ENCODE measurements around the gene TMEM154. TPM values are rescaled to one million over a fixed set of nuclear protein-coding genes. Genes with fewer than 3 reads are reported as not detected.

TMEM154 gene
- total and polyA plus RNA-seq, 3 donors from 2014 or later = 0.56 to 0.63 (median 0.57) TPM

DNA sequence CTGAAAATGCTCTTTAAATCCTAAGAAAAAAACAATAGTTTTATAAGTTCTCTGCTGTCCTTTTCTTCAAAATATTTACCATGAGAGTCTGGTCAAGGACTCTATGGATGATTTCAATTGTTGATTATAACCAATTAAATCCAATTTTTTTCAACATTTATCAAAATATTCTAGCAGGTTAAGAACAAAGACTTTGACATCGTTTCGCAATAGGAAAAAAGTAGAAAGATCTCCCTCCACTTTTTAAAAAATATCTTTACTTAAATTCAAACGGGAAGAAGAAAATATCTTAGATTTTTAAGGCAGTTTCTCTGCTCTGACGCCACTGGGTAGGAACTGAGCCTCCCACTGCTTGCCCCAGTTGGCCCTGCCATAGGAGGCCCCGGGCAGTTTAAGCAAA lies 44.7 kb upstream of the TMEM154 start:
- H3K27ac ChIP-seq = no peak overlapping the region
- H3K4me3 ChIP-seq = no peak overlapping the region
- 71 to 75% methylated on average over 5 of the region's 5 CpGs for WGBS, 2 donors
- no peaks in the 10 kb centered on the region for H3K27me3 ChIP-seq
- no peaks in the 10 kb centered on the region for H3K9me3 ChIP-seq
- intact Hi-C loops (cut with DNase I; ENCODE audit: low total_unique reads) = no loop called here
- no peak for TF ChIP-seq CTCF (IDR thresholded peaks at IDR 0.05)
- TF ChIP-seq POLR2A (IDR thresholded peaks at IDR 0.05) = no peak
- DNase-seq = no peak
- no peaks in the 10 kb centered on the region for H3K4me1 ChIP-seq
- H3K36me3 ChIP-seq (ENCODE audit: low read depth, missing control alignments) = no peaks in the 10 kb centered on the region

DNA sequence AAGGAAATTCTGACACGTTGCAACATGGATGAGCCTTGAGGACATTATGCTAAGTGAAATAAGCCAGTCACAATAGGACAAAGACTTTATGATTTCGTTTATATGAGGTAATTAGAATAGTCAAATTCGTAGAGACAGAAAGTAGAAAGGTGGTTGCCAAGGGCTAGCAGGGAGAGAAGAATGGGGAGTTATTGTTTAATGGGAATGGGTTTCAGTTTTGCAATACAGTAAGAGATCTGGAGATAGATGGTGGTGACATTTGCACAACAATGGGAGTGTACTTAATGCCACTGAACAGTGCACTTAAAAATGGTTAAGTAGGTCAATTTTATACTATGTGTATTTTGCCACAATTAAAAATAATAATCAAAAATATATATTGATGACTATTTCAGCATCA lies 43.4 kb upstream of the TMEM154 start:
- Histone ChIP-seq H3K27me3 (no peaks in the 10 kb centered on the region), H3K36me3 (ENCODE audit: low read depth, missing control alignments) (no peaks in the 10 kb centered on the region), H3K4me3 (no peak overlapping the region), H3K4me1 (no peaks in the 10 kb centered on the region), H3K27ac (no peak overlapping the region), H3K9me3 (no peaks in the 10 kb centered on the region)
- intact Hi-C loops (cut with DNase I; ENCODE audit: low total_unique reads) = no loop called here
- TF ChIP-seq CTCF (IDR thresholded peaks at IDR 0.05) (no peak), POLR2A (IDR thresholded peaks at IDR 0.05) (no peak)
- DNase-seq = no peak
- 82 to 86% methylated on average over 3 of the region's 3 CpGs for WGBS, 2 donors

DNA sequence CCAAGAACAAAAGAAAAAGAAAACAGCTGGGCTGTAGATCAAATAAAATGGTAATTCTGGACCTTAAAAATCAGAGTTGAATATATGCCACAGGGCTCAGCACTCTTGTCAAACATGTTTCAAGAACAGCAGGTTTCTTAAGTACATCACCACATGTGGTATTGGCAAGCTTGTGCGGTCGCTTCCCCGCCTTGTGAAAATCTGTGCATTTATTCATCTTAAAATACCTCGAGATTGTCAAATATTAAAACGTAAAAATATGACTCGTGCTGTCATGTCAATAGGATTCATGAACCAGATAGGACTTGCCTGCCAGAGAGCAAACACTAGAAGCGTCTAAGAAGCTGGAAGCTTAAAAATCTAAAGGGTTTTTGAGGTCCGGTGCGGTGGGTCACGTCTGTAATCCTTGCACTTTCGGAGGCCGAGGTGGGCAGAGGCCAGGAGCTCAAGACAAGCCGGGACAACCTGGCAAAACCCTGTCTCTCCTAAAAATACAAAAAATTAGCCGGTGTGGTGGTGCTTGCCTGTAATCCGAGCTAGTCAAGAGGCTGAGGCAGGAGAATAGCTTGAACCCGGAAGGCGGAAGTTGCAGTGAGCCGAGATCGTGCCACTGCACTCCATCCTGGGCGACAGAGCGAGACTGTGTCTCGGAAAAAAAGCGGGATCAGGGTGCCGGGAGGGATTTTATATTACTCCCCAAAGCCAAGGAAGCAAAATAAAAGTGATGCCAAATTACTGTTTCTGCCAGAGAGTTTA lies 40.2 kb upstream of the TMEM154 start:
- 63 to 67% methylated on average over 24 of the region's 24 CpGs for WGBS, 2 donors
- Histone ChIP-seq H3K9me3 (no peaks in the 10 kb centered on the region), H3K36me3 (ENCODE audit: low read depth, missing control alignments) (no peaks in the 10 kb centered on the region), H3K27me3 (no peaks in the 10 kb centered on the region), H3K27ac (no peak overlapping the region), H3K4me1 (no peaks in the 10 kb centered on the region), H3K4me3 (peak overlapping the region; percentile 15 to 32)
- DNase-seq = no peak
- TF ChIP-seq CTCF (IDR thresholded peaks at IDR 0.05) = no peak
- no peak for TF ChIP-seq POLR2A (IDR thresholded peaks at IDR 0.05)
- intact Hi-C loops (cut with DNase I; ENCODE audit: low total_unique reads) = no loop called here

DNA sequence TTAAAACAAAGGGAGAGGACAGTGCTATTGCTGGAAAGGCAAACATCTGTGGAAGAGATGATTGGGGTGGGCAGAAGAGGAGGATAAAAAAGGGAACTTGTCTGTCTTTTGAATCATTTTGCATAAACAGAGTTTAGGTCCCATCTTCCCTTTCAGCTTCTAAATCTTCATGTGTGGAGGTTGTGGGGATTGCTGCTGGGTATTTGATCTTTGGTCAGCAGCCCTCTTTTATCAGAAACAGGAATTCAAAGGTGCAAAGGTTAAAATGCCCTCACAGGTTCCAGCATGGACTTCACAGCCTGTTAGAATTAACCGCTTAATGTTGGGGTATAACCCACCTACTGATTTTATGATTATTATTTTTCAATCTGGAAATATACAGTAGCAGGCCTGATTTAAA lies 39.5 kb upstream of the TMEM154 start:
- H3K36me3 ChIP-seq (ENCODE audit: low read depth, missing control alignments) = no peaks in the 10 kb centered on the region
- H3K27me3 ChIP-seq = no peaks in the 10 kb centered on the region
- H3K9me3 ChIP-seq = no peaks in the 10 kb centered on the region
- 81 to 96% methylated on average over 1 of the region's 1 CpG for WGBS, 2 donors
- no peak overlapping the region for H3K4me3 ChIP-seq
- intact Hi-C loops (cut with DNase I; ENCODE audit: low total_unique reads) = no loop called here
- TF ChIP-seq CTCF (IDR thresholded peaks at IDR 0.05) (no peak), POLR2A (IDR thresholded peaks at IDR 0.05) (no peak)
- no peak overlapping the region for H3K27ac ChIP-seq
- DNase-seq = no peak
- no peaks in the 10 kb centered on the region for H3K4me1 ChIP-seq

DNA sequence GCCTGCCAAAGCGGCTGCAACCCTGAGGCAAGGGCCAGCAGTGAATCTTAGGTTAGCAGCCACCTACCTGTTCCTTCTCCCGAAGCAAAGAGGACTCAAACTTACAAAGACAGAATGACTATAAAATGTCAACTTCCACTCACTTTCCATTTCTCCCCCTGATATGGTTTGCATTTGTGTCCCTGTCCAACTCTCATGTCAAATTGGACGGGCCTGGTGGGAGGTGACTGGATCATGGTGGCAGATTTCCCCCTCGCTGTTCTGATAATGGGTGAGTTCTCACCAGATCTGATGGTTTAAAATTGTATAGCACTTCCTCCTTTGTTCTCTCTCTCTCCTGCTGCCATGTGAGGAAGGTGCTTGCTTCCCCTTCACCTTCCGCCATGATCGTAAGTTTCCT lies 35.3 kb upstream of the TMEM154 start:
- WGBS, 2 donors = 74 to 81% methylated on average over 6 of the region's 6 CpGs
- no peaks in the 10 kb centered on the region for H3K4me1 ChIP-seq
- no peak overlapping the region for H3K4me3 ChIP-seq
- no peaks in the 10 kb centered on the region for H3K27me3 ChIP-seq
- H3K27ac ChIP-seq = no peak overlapping the region
- TF ChIP-seq POLR2A (IDR thresholded peaks at IDR 0.05) (no peak), CTCF (IDR thresholded peaks at IDR 0.05) (no peak)
- no peaks in the 10 kb centered on the region for H3K9me3 ChIP-seq
- intact Hi-C loops (cut with DNase I; ENCODE audit: low total_unique reads) = no loop called here
- H3K36me3 ChIP-seq (ENCODE audit: low read depth, missing control alignments) = no peaks in the 10 kb centered on the region
- no peak for DNase-seq
